IMR-90 (cell line): ENCODE measurements around the gene PTX4. TPM values are rescaled to one million over a fixed set of nuclear protein-coding genes. Genes with fewer than 3 reads are reported as not detected.

ENCODE experiments used
- ATAC-seq: fragments of 200-7000 bp; cut with Tn5 transposase; 2 replicates; pipeline ENCODE4 v1.9.1; 2020; ENCODE audit warnings: low read depth, mild to moderate bottlenecking, moderate library complexity
- BruUV-seq: library from RNA; stranded (reverse); fragments of 400-500 nt; replicated peaks from 2 replicates; lab custom pipeline; 2021; lab: Mats Ljungman, UMichigan
- CTCF ChIA-PET: fragments of 300-600 bp; formaldehyde crosslinking; extraction: SDS; loops from one replicate; lab custom pipeline; 2021; ENCODE audit warnings: antibody characterized with exemption; lab: Yijun Ruan, JAX
- POLR2A ChIA-PET: fragments of 300-600 bp; sonication (Branson Sonifier 250); formaldehyde crosslinking; loops from one replicate; lab custom pipeline; 2022; ENCODE audit warnings: antibody characterized with exemption; ENCODE audit not compliant: unreplicated experiment; lab: Charles Lee
- DNase-seq: peaks from one replicate; pipeline ENCODE4 v3.0.0; 2013
- H2AFZ ChIP-seq: replicated peaks from 2 replicates; pipeline ENCODE3; 2013; ENCODE audit warnings: low read length, mild to moderate bottlenecking; ENCODE audit not compliant: poor library complexity
- H2AK5ac ChIP-seq: 2 replicates; pipeline ENCODE4 v1.6.1; 2013; ENCODE audit warnings: low read depth, low read length, inconsistent platforms
- H2AK9ac ChIP-seq: replicated peaks from 2 replicates; pipeline ENCODE3; 2013; ENCODE audit warnings: mild to moderate bottlenecking, low read depth, low read length, moderate library complexity; ENCODE audit not compliant: poor library complexity
- H2BK120ac ChIP-seq: 2 replicates; pipeline ENCODE4 v1.6.1; 2013; ENCODE audit warnings: low read depth, low read length, inconsistent platforms
- H2BK15ac ChIP-seq: 3 replicates; pipeline ENCODE4 v1.6.1; 2013; ENCODE audit warnings: low read depth, low read length, inconsistent platforms
- H2BK20ac ChIP-seq: 2 replicates; pipeline ENCODE4 v1.6.1; 2013; ENCODE audit warnings: low read depth, mild to moderate bottlenecking, inconsistent platforms, low read length, moderate library complexity
- H2BK5ac ChIP-seq: 2 replicates; pipeline ENCODE4 v1.6.1; 2013; ENCODE audit warnings: mild to moderate bottlenecking, low read depth, low read length, inconsistent platforms; ENCODE audit not compliant: poor library complexity, severe bottlenecking
- H3K14ac ChIP-seq: replicated peaks from 2 replicates; pipeline ENCODE4 v1.6.1; 2013; ENCODE audit warnings: low read depth, low read length, inconsistent platforms
- H3K18ac ChIP-seq: 2 replicates; pipeline ENCODE4 v1.6.1; 2013; ENCODE audit warnings: low read depth, low read length, control low read depth
- H3K23ac ChIP-seq: 2 replicates; pipeline ENCODE4 v1.6.1; 2013; ENCODE audit warnings: low read depth, low read length, inconsistent platforms
- H3K27ac ChIP-seq: 2 replicates; pipeline ENCODE4 v1.5.1; 2013; ENCODE audit warnings: mild to moderate bottlenecking, control low read depth, low read length; ENCODE audit not compliant: insufficient read depth
- H3K27me3 ChIP-seq: 2 replicates; pipeline ENCODE4 v1.6.1; 2013; ENCODE audit warnings: low read length; ENCODE audit not compliant: control insufficient read depth, insufficient read depth
- H3K36me3 ChIP-seq: 2 replicates; pipeline ENCODE4 v1.6.1; 2013; ENCODE audit warnings: low read length, mixed read lengths; ENCODE audit not compliant: control insufficient read depth, insufficient read depth
- H3K4ac ChIP-seq: 2 replicates; pipeline ENCODE4 v1.6.1; 2013; ENCODE audit warnings: low read depth, low read length, inconsistent platforms
- H3K4me1 ChIP-seq: 2 replicates; pipeline ENCODE4 v1.6.1; 2013; ENCODE audit warnings: low read length, mixed read lengths; ENCODE audit not compliant: control insufficient read depth, insufficient read depth
- H3K4me2 ChIP-seq: 2 replicates; pipeline ENCODE4 v1.6.1; 2013; ENCODE audit warnings: low read depth, mild to moderate bottlenecking, control low read depth, low read length, moderate library complexity
- H3K4me3 ChIP-seq: 2 replicates; pipeline ENCODE4 v1.5.1; 2013; ENCODE audit warnings: low read depth, mild to moderate bottlenecking, control low read depth, low read length, moderate library complexity; ENCODE audit not compliant: insufficient read depth
- H3K56ac ChIP-seq: 2 replicates; pipeline ENCODE4 v1.6.1; 2013; ENCODE audit warnings: low read length, inconsistent platforms; ENCODE audit not compliant: insufficient read depth; ENCODE audit errors: extremely low read depth
- H3K79me1 ChIP-seq, 2 experiments: 2 replicates each; pipeline ENCODE4 v1.6.1; 2013; ENCODE audit warnings: low read length in 2 of 2, inconsistent platforms in 1 of 2, low read depth in 1 of 2
- H3K9ac ChIP-seq: 2 replicates; pipeline ENCODE4 v1.6.1; 2013; ENCODE audit warnings: low read depth, low read length, control low read depth
- H3K9me1 ChIP-seq: 2 replicates; pipeline ENCODE4 v1.6.1; 2013; ENCODE audit warnings: low read length, inconsistent platforms; ENCODE audit not compliant: insufficient read depth
- H3K9me3 ChIP-seq: 2 replicates; pipeline ENCODE4 v1.6.1; 2013; ENCODE audit warnings: low read length; ENCODE audit not compliant: control insufficient read depth, insufficient read depth
- H4K20me1 ChIP-seq: 2 replicates; pipeline ENCODE4 v1.6.1; 2013; ENCODE audit warnings: low read length, inconsistent platforms; ENCODE audit not compliant: insufficient read depth
- H4K5ac ChIP-seq: 2 replicates; pipeline ENCODE4 v1.6.1; 2013; ENCODE audit warnings: mild to moderate bottlenecking, low read depth, low read length, control low read depth
- H4K8ac ChIP-seq, 2 experiments: 2 replicates each; pipeline ENCODE4 v1.6.1; 2013; ENCODE audit warnings: low read depth in 2 of 2, low read length in 2 of 2, control low read depth in 1 of 2, inconsistent platforms in 1 of 2
- H4K91ac ChIP-seq: 2 replicates; pipeline ENCODE4 v1.6.1; 2013; ENCODE audit warnings: low read depth, low read length, inconsistent platforms; ENCODE audit not compliant: insufficient read depth
- BHLHE40 ChIP-seq: fragments of 150-350 bp; IDR thresholded peaks from 2 replicates; pipeline ENCODE4 v1.6.1; 2016; ENCODE audit warnings: mild to moderate bottlenecking, low read depth, low read length
- CEBPB ChIP-seq: IDR thresholded peaks from 2 replicates; pipeline ENCODE4 v1.6.1; 2012; ENCODE audit warnings: low read depth, low read length, improper control_type of control experiment
- CHD1 ChIP-seq: IDR thresholded peaks from 2 replicates; pipeline ENCODE4 v1.6.1; 2012; ENCODE audit warnings: low read depth, low read length, improper control_type of control experiment
- ELK1 ChIP-seq: fragments of 150-350 bp; IDR thresholded peaks from 2 replicates; pipeline ENCODE4 v1.6.1; 2016; ENCODE audit warnings: low read depth, mild to moderate bottlenecking, low read length, moderate library complexity, borderline replicate concordance
- FOS ChIP-seq: fragments of 150-350 bp; IDR thresholded peaks from 2 replicates; pipeline ENCODE4 v1.6.1; 2016; ENCODE audit warnings: low read depth, low read length
- MAFK ChIP-seq: IDR thresholded peaks from 2 replicates; pipeline ENCODE4 v1.6.1; 2012; ENCODE audit warnings: low read depth, low read length, improper control_type of control experiment
- MAZ ChIP-seq: IDR thresholded peaks from 2 replicates; pipeline ENCODE4 v1.6.1; 2012; ENCODE audit warnings: low read depth, mild to moderate bottlenecking, low read length, improper control_type of control experiment, moderate library complexity, borderline replicate concordance
- NFE2L2 ChIP-seq: fragments of 150-350 bp; IDR thresholded peaks from 2 replicates; pipeline ENCODE4 v1.6.1; 2016; ENCODE audit warnings: low read depth, mild to moderate bottlenecking, low read length
- POLR2A ChIP-seq: IDR thresholded peaks from 2 replicates; pipeline ENCODE4 v1.6.1; 2012; ENCODE audit warnings: mild to moderate bottlenecking, low read depth, low read length
- RAD21 ChIP-seq: IDR thresholded peaks from 2 replicates; pipeline ENCODE4 v1.6.1; 2012; ENCODE audit warnings: low read length, improper control_type of control experiment
- RCOR1 ChIP-seq: IDR thresholded peaks from 2 replicates; pipeline ENCODE4 v1.6.1; 2012; ENCODE audit warnings: mild to moderate bottlenecking, low read length, improper control_type of control experiment; ENCODE audit not compliant: insufficient replicate concordance
- RFX5 ChIP-seq: IDR thresholded peaks from 2 replicates; pipeline ENCODE4 v1.8.0; 2012; ENCODE audit warnings: low read depth, mild to moderate bottlenecking, low read length, moderate library complexity
- SMC3 ChIP-seq: fragments of 150-350 bp; IDR thresholded peaks from 2 replicates; pipeline ENCODE4 v1.6.1; 2016; ENCODE audit warnings: low read depth, mild to moderate bottlenecking, antibody characterized with exemption, low read length, moderate library complexity
- WGBS, 2 experiments: methylation state at CpG; one replicate each; pipeline versions ENCODE4 v1.1.5 to v1.1.7; 2013; ENCODE audit warnings: missing lambda C conversion rate in 2 of 2; ENCODE audit not compliant: insufficient read length in 1 of 2; ENCODE audit errors: extremely low coverage in 2 of 2; 5-methylcytosine and 5-hydroxymethylcytosine counted together
- dilution Hi-C: fragments of 300-500 bp; cut with HindIII; formaldehyde crosslinking; loops from one replicate; pipeline ENCODE4 v1.14.3; 2018; ENCODE audit warnings: low sequenced_read_pairs; ENCODE audit not compliant: unreplicated experiment
- in situ Hi-C: fragments of 300-500 bp; cut with MboI; formaldehyde crosslinking; loops from 3 replicates; pipeline ENCODE4 v1.14.3; 2019; ENCODE audit warnings: low sequenced_read_pairs, inconsistent platforms, mixed read lengths
- intact Hi-C: fragments of 100-400 bp; cut with micrococcal nuclease; formaldehyde crosslinking; loops from 2 replicates; pipeline ENCODE4 v1.10.0; 2022
- polyA plus RNA-seq, 3 experiments: library from polyadenylated mRNA; depleted of rRNA; stranded (reverse); fragments of >200 nt; gene quantifications; 2 replicates each; pipeline ENCODE4 v1.2.3, GENCODE V29; 2012; ENCODE audit warnings: low replicate concordance in 1 of 3
- total RNA-seq: library from RNA; depleted of rRNA; stranded (reverse); fragments of >200 nt; gene quantifications from 2 replicates; pipeline ENCODE4 v1.2.3, GENCODE V29; 2012

PTX4 gene
- total and polyA plus RNA-seq, 2 of the 4 experiments (the other 2 are of a cell fraction) = 0.07 TPM; not detected in 1

- Histone ChIP-seq H3K14ac (peak overlapping the region; percentile 60), H2AFZ (peak overlapping the region; percentile 99), H3K4me1 (0 out of 2 replicates have a peak, but pooled peaks cover 7% of the 10 kb centered on the region), H3K23ac (peak overlapping the region; percentile 69), H3K4ac (peak overlapping the region; percentile 89), H3K18ac (no peak overlapping the region; the same call in 1 of the 2 replicates), H3K9me1 (peaks cover 8% of the 10 kb centered on the region; the same call in 1 of the 2 replicates), H3K9me3 (peaks cover 3% of the 10 kb centered on the region; the same call in 1 of the 2 replicates), H2AK9ac (peak overlapping the region; percentile 99), H2AK5ac (peak overlapping the region; percentile 87), H3K36me3 (peaks cover 3% of the 10 kb centered on the region; the same call in 1 of the 2 replicates), H2BK5ac (no peak overlapping the region), H4K8ac (peak overlapping the region; percentile 99 to 100), H4K5ac (peak overlapping the region; percentile 84), H3K4me3 (peak overlapping the region; percentile 94), H3K9ac (peak overlapping the region; percentile 78), H3K27ac (peak overlapping the region; percentile 83), H3K4me2 (peak overlapping the region; percentile 68), H2BK120ac (peak overlapping the region; percentile 30; the same call in 1 of the 2 replicates), H4K20me1 (peaks cover 13% of the 10 kb centered on the region; the same call in 1 of the 2 replicates), H2BK15ac (no peak overlapping the region), H3K27me3 (no peaks in the 10 kb centered on the region), H2BK20ac (no peak overlapping the region), H3K56ac (peak overlapping the region; percentile 67; the same call in 1 of the 2 replicates), H4K91ac (peak overlapping the region; percentile 81), H3K79me1 (peaks cover 18 to 39% of the 10 kb centered on the region in 2 experiments)
- ATAC-seq (no peak), DNase-seq (no peak)
- dilution Hi-C loops = no loop called here
- TF ChIP-seq RFX5 = no peak
- no peak for TF ChIP-seq NFE2L2
- no peak for TF ChIP-seq FOS
- TF ChIP-seq ELK1 = no peak
- no peak for TF ChIP-seq MAFK
- no peak for TF ChIP-seq RAD21
- TF ChIP-seq MAZ = no peak
- TF ChIP-seq CHD1 = no peak
- no peak for TF ChIP-seq SMC3
- no peak for TF ChIP-seq POLR2A
- TF ChIP-seq RCOR1 = no peak
- no peak for TF ChIP-seq CEBPB
- TF ChIP-seq BHLHE40 = no peak
- CTCF ChIA-PET = no interaction called here
- POLR2A ChIA-PET = no interaction called here
- 70% methylated on average over 14 of the region's 15 CpGs; no CpG with 5 or more reads in 1 of the 2 experiments for WGBS, 2 experiments
- intact Hi-C loops = loop anchor here (10.0 kb wide), 1 partner anchor 51 kb away; the partner anchor contains the start of gene UQCC4
- in situ Hi-C loops = no loop called here
- no TSS peak for BruUV-seq
These were observed 13.1 kb downstream of the PTX4 start for GRCh38 chr16:1475552-1476114.
